H1 (cell line): Measurements from ENCODE around the gene HES2. TPM values are rescaled to one million over a fixed set of nuclear protein-coding genes. Genes with fewer than 3 reads are reported as not detected.
A peak's percentile ranks its signal among the peaks of the same experiment; 100 is the strongest.

Source experiments
- CTCF ChIA-PET: fragments of 300-600 bp; sonication (Branson Sonifier 250); formaldehyde crosslinking; loops from one replicate; lab custom pipeline; 2021; ENCODE audit not compliant: partially characterized antibody; lab: Charles Lee
- POLR2A ChIA-PET: fragments of 300-600 bp; sonication (Branson Sonifier 250); formaldehyde crosslinking; loops from one replicate; lab custom pipeline; 2021; ENCODE audit warnings: inconsistent platforms; ENCODE audit not compliant: partially characterized antibody; lab: Charles Lee
- DNase-seq, 2 experiments: peaks; one replicate each; pipeline versions ENCODE4 v3.0.0 to v3.0.0-alpha.2; 2010 to 2022; ENCODE audit warnings: low spot score in 2 of 2, low read depth in 1 of 2, mixed read lengths in 1 of 2
- FAIRE-seq: peaks from 2 replicates; lab custom pipeline; 2011; peaks lifted over from hg19 to GRCh38; lab: Jason Lieb, UNC
- H2AFZ ChIP-seq: 2 replicates; pipeline ENCODE4 v1.8.1; 2012; ENCODE audit warnings: low read length, inconsistent platforms
- H2AK5ac ChIP-seq: 2 replicates; pipeline ENCODE4 v1.6.1; 2013; ENCODE audit warnings: low read depth, low read length
- H2BK120ac ChIP-seq: replicated peaks from 2 replicates; pipeline ENCODE3; 2013; ENCODE audit warnings: low read depth, low read length, inconsistent platforms
- H2BK12ac ChIP-seq: 2 replicates; pipeline ENCODE4 v1.6.1; 2013; ENCODE audit warnings: low read depth, low read length
- H2BK15ac ChIP-seq: 2 replicates; pipeline ENCODE4 v1.6.1; 2013; ENCODE audit warnings: low read length
- H2BK20ac ChIP-seq: 2 replicates; pipeline ENCODE4 v1.6.1; 2013; ENCODE audit warnings: low read length
- H2BK5ac ChIP-seq: 2 replicates; pipeline ENCODE4 v1.6.1; 2013; ENCODE audit warnings: low read depth, low read length
- H3K14ac ChIP-seq: 2 replicates; pipeline ENCODE4 v1.6.1; 2013; ENCODE audit warnings: inconsistent platforms; ENCODE audit not compliant: insufficient read length
- H3K18ac ChIP-seq: 2 replicates; pipeline ENCODE4 v1.6.1; 2013; ENCODE audit warnings: low read length; ENCODE audit errors: extremely low read depth
- H3K23ac ChIP-seq: 2 replicates; pipeline ENCODE4 v1.6.1; 2013; ENCODE audit warnings: inconsistent platforms; ENCODE audit not compliant: insufficient read length
- H3K23me2 ChIP-seq: 2 replicates; pipeline ENCODE4 v1.6.1; 2013; ENCODE audit warnings: low read depth, low read length
- H3K27ac ChIP-seq: 2 replicates; pipeline ENCODE4 v1.6.1; 2011; ENCODE audit warnings: low read depth, low read length, inconsistent platforms
- H3K27me3 ChIP-seq, 4 experiments: replicated peaks in 1 of 4; 1 replicate in 1 of 4; 2 replicates in 3 of 4; pipeline versions ENCODE4 v1.6.1 to v1.8.1; 2011 to 2013; ENCODE audit warnings: low read length in 3 of 4, mild to moderate bottlenecking in 3 of 4, inconsistent platforms in 2 of 4, mixed read lengths in 2 of 4, moderate library complexity in 1 of 4; ENCODE audit not compliant: control insufficient read depth in 3 of 4, insufficient read depth in 3 of 4; ENCODE audit errors: extremely low read depth in 1 of 4
- H3K36me3 ChIP-seq, 4 experiments: 2 replicates each; pipeline versions ENCODE4 v1.6.1 to v1.8.1; 2011 to 2013; ENCODE audit warnings: mild to moderate bottlenecking in 4 of 4, low read length in 3 of 4, moderate library complexity in 2 of 4, control low read depth in 1 of 4, inconsistent platforms in 1 of 4; ENCODE audit not compliant: insufficient read depth in 4 of 4, control insufficient read depth in 2 of 4
- H3K4ac ChIP-seq: replicated peaks from 2 replicates; pipeline ENCODE3; 2013; ENCODE audit warnings: low read length, low read depth, mixed read lengths, inconsistent platforms; ENCODE audit not compliant: insufficient read length
- H3K4me1 ChIP-seq, 4 experiments: replicated peaks in 1 of 4; 1 replicate in 1 of 4; 2 replicates in 3 of 4; pipeline versions ENCODE4 v1.6.1 to v1.8.1; 2011 to 2013; ENCODE audit warnings: low read length in 3 of 4, inconsistent platforms in 2 of 4, mixed read lengths in 1 of 4; ENCODE audit not compliant: insufficient read depth in 4 of 4, control insufficient read depth in 3 of 4
- H3K4me2 ChIP-seq, 2 experiments: 2 replicates each; pipeline versions ENCODE4 v1.6.1 to v1.8.1; 2011 to 2013; ENCODE audit warnings: low read depth in 2 of 2, low read length in 2 of 2, control low read depth in 1 of 2, inconsistent platforms in 1 of 2, mild to moderate bottlenecking in 1 of 2; ENCODE audit not compliant: insufficient read depth in 1 of 2
- H3K4me3 ChIP-seq, 4 experiments: fragments of 200-600, 300-600 bp in 1 of 4; sonication (generic), shearing (Covaris generic), sonication (Bioruptor Twin) in 1 of 4; 2 replicates each; pipeline versions ENCODE4 v1.5.1 to v1.8.1; 2011 to 2016; ENCODE audit warnings: low read length in 4 of 4, low read depth in 3 of 4, control low read depth in 2 of 4, inconsistent platforms in 2 of 4, mild to moderate bottlenecking in 2 of 4, mixed read lengths in 1 of 4, moderate library complexity in 1 of 4; ENCODE audit not compliant: insufficient read depth in 2 of 4; ENCODE audit errors: extremely low read depth in 1 of 4
- H3K56ac ChIP-seq: replicated peaks from 2 replicates; pipeline ENCODE3; 2013; ENCODE audit warnings: low read depth, mild to moderate bottlenecking, mixed read lengths, low read length, inconsistent platforms; ENCODE audit not compliant: insufficient read length
- H3K79me1 ChIP-seq: 2 replicates; pipeline ENCODE4 v1.6.1; 2013; ENCODE audit warnings: low read depth, low read length, control low read depth
- H3K79me2 ChIP-seq, 2 experiments: 2 replicates each; pipeline versions ENCODE4 v1.6.1 to v1.8.1; 2012 to 2013; ENCODE audit warnings: low read length in 2 of 2, mild to moderate bottlenecking in 2 of 2, inconsistent platforms in 1 of 2; ENCODE audit not compliant: insufficient read depth in 2 of 2, control insufficient read depth in 1 of 2
- H3K9ac ChIP-seq, 4 experiments: replicated peaks in 1 of 4; 1 replicate in 1 of 4; 2 replicates in 3 of 4; pipeline versions ENCODE4 v1.6.1 to v1.8.1; 2011 to 2013; ENCODE audit warnings: low read depth in 3 of 4, low read length in 3 of 4, control low read depth in 2 of 4, mild to moderate bottlenecking in 2 of 4, moderate library complexity in 2 of 4, inconsistent platforms in 1 of 4; ENCODE audit errors: extremely low read depth in 1 of 4
- H3K9me3 ChIP-seq, 2 experiments: 2 replicates each; pipeline versions ENCODE4 v1.6.1 to v1.8.1; 2012 to 2013; ENCODE audit warnings: mild to moderate bottlenecking in 2 of 2, moderate library complexity in 2 of 2, control low read depth in 1 of 2, inconsistent platforms in 1 of 2, low read depth in 1 of 2, low read length in 1 of 2, mixed read lengths in 1 of 2; ENCODE audit not compliant: insufficient read depth in 2 of 2
- H4K20me1 ChIP-seq, 2 experiments: replicated peaks in 1 of 2; 2 replicates each; pipeline versions ENCODE3 to v1.8.1; 2011 to 2013; ENCODE audit warnings: inconsistent platforms in 2 of 2, low read length in 2 of 2, mild to moderate bottlenecking in 1 of 2; ENCODE audit not compliant: insufficient read depth in 2 of 2, control insufficient read depth in 1 of 2
- H4K5ac ChIP-seq: 2 replicates; pipeline ENCODE4 v1.6.1; 2013; ENCODE audit warnings: low read length, low read depth, mixed read lengths, inconsistent platforms; ENCODE audit not compliant: insufficient read length
- H4K8ac ChIP-seq: 2 replicates; pipeline ENCODE4 v1.8.0; 2013; ENCODE audit warnings: mild to moderate bottlenecking, moderate library complexity, low read length, inconsistent platforms; ENCODE audit not compliant: insufficient read depth; ENCODE audit errors: extremely low read depth
- H4K91ac ChIP-seq: replicated peaks from 2 replicates; pipeline ENCODE3; 2013; ENCODE audit warnings: low read length, mixed read lengths, inconsistent platforms; ENCODE audit not compliant: insufficient read length
- CTBP2 ChIP-seq: IDR thresholded peaks from 2 replicates; pipeline ENCODE4 v1.7.0; 2011; ENCODE audit warnings: borderline replicate concordance, mild to moderate bottlenecking, moderate library complexity, mixed read lengths, low read length; ENCODE audit not compliant: insufficient read depth, insufficient read length
- EZH2 ChIP-seq: fragments of 200-600 bp; sonication (generic); IDR thresholded peaks from 2 replicates; pipeline ENCODE4 v1.7.1; 2012; ENCODE audit warnings: low read depth, mild to moderate bottlenecking, moderate library complexity, low read length, inconsistent platforms; ENCODE audit not compliant: severe bottlenecking
- KDM4A ChIP-seq: IDR thresholded peaks from one replicate; pipeline ENCODE4 v1.7.1; 2012; ENCODE audit warnings: low read depth, mild to moderate bottlenecking, moderate library complexity, low read length, inconsistent platforms; ENCODE audit not compliant: severe bottlenecking
- POLR2A ChIP-seq, 2 experiments: IDR thresholded peaks; 1 replicate in 1 of 2; 2 replicates in 1 of 2; pipeline ENCODE4 v1.6.1; 2011; ENCODE audit warnings: low read depth in 2 of 2, low read length in 2 of 2, mild to moderate bottlenecking in 2 of 2; ENCODE audit errors: control extremely low read depth in 1 of 2
- SP4 ChIP-seq: IDR thresholded peaks from 2 replicates; pipeline ENCODE4 v1.6.1; 2012; ENCODE audit warnings: low read length, inconsistent platforms
- SUZ12 ChIP-seq: fragments of 200-600 bp; sonication (generic); IDR thresholded peaks from 2 replicates; pipeline ENCODE4 v1.6.1; 2012; ENCODE audit warnings: mild to moderate bottlenecking, inconsistent platforms, low read length, moderate library complexity, mixed read lengths
- TBP ChIP-seq: IDR thresholded peaks from 2 replicates; pipeline ENCODE4 v1.6.1; 2011; ENCODE audit warnings: low read depth, low read length, improper control_type of control experiment
- YY1 ChIP-seq: IDR thresholded peaks from 2 replicates; pipeline ENCODE4 v1.6.1; 2011; ENCODE audit warnings: low read depth, mild to moderate bottlenecking, low read length
- WGBS, 2 experiments: shearing (Covaris generic) in 1 of 2; methylation state at CpG; one replicate each; pipeline versions ENCODE4 v1.1.6 to v1.1.7; 2013 to 2015; ENCODE audit warnings: low lambda C conversion rate in 2 of 2, mixed read lengths in 2 of 2, inconsistent platforms in 1 of 2, low coverage in 1 of 2, missing lambda C conversion rate in 1 of 2; ENCODE audit not compliant: insufficient replicate concordance in 2 of 2, insufficient coverage in 1 of 2, insufficient read length in 1 of 2; ENCODE audit errors: extremely low coverage in 1 of 2, missing lambda C conversion rate in 1 of 2; 5-methylcytosine and 5-hydroxymethylcytosine counted together
- polyA plus RNA-seq, 7 experiments: library from polyadenylated mRNA; depleted of rRNA in 3 of 7; stranded (reverse) in 5 of 7; unstranded in 2 of 7; fragments of >200 nt in 5 of 7; fragments of 200-250 nt in 2 of 7; gene quantifications; 1 replicate in 5 of 7; 2 replicates in 1 of 7; 4 replicates in 1 of 7; pipeline versions ENCODE4 v1.2.1 to v1.2.3, GENCODE V29; 2011 to 2013; ENCODE audit warnings: missing spikeins in 2 of 7, mixed read lengths in 2 of 7
- total RNA-seq: library from RNA; stranded (reverse); fragmentation: NEBNext Ultra II Directional; extraction: Animal tissue kit (Norgen Biotek cat#: 25700); gene quantifications from 2 replicates; pipeline ENCODE4 v1.2.1, GENCODE V29; 2021

Gene HES2
- total and polyA plus RNA-seq, 2 of the 8 experiments (the other 6 are each of a cell fraction or from before 2014, with no cell fraction given), result 0.15 to 0.53 TPM

DNA sequence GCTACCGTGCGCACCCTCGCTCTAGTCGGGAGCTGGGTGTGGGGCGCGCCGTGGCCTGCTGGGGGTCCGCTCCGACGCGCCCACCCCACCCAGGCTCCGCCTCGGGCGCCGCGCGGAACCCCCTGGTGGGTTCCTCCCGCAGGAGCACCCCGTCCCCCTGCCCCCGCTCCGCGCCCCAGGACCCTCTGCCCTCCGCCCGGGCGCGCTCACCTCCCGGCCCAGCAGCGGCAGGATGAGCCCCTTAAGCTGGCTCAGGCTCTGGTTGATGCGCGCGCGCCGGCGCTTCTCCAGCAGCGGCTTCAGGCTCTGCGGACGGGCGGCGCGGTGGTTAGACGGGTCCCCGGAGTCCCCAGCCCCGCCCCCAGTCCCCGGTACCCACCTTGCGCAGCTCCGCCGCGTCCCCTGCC lies 319 bp downstream of the HES2 start:
- Histone ChIP-seq H3K36me3 (peaks cover 0 to 8% (median 0%) of the 10 kb centered on the region in 4 experiments; a peak in 1 of 8 replicates), H3K27ac (no peak overlapping the region), H3K79me1 (no peaks in the 10 kb centered on the region), H3K4me2 (peak overlapping the region; percentile 72 to 86), H3K27me3 (peaks cover 65 to 97% (median 90%) of the 10 kb centered on the region in 4 experiments), H2BK5ac (no peak overlapping the region), H3K56ac (no peak overlapping the region), H3K23ac (no peak overlapping the region), H2BK20ac (no peak overlapping the region), H3K18ac (no peak overlapping the region; the same call in none of the 2 replicates), H4K5ac (no peak overlapping the region), H3K4ac (no peak overlapping the region), H4K20me1 (peaks cover 0 to 9% of the 10 kb centered on the region in 2 experiments), H2BK15ac (no peak overlapping the region), H2AFZ (no peak overlapping the region), H3K9me3 (no peaks in the 10 kb centered on the region), H3K23me2 (peaks cover 13% of the 10 kb centered on the region; the same call in 1 of the 2 replicates), H3K4me1 (peaks cover 6 to 31% (median 14%) of the 10 kb centered on the region in 4 experiments), H3K79me2 (no peaks in the 10 kb centered on the region), H3K4me3 (peak overlapping the region; percentile 32 to 60 (median 38)), H4K91ac (no peak overlapping the region), H3K9ac (no peak overlapping the region), H4K8ac (no peak overlapping the region), H2BK12ac (0 out of 2 replicates have a peak overlapping the region, but pooled peaks have one; percentile 71), H2BK120ac (no peak overlapping the region), H2AK5ac (no peak overlapping the region), H3K14ac (no peak overlapping the region)
- peak in 1 of 2 experiments; percentile 82 for DNase-seq
- no peak for TF ChIP-seq CTBP2
- TF ChIP-seq POLR2A (IDR thresholded peaks at IDR 0.05; ENCODE audit: control extremely low read depth in 1 of 2, low read depth in 2 of 2, low read length in 2 of 2), result no peak
- peak; percentile 60 for TF ChIP-seq EZH2
- no peak for TF ChIP-seq SP4
- TF ChIP-seq YY1, result no peak
- TF ChIP-seq SUZ12, result peak; percentile 13; the same call in 1 of the 2 replicates
- TF ChIP-seq KDM4A, result peak; percentile 16
- no peak for TF ChIP-seq TBP
- CTCF ChIA-PET, result interaction anchor here (0.8 to 58.4 kb wide), 8 partner anchors 14 to 213 kb away, joined by 3 to 1769 read pairs (median 12); partner anchors contain the start of gene RNF207
- no peak for FAIRE-seq
- WGBS, 2 experiments, result 6% methylated on average over 6 of the region's 48 CpGs; no CpG with 5 or more reads in 1 of the 2 experiments
- POLR2A ChIA-PET, result interaction anchor here (1.5 to 2.5 kb wide), 4 partner anchors 26 to 164 kb away, joined by 4 to 8 read pairs (median 5); partner anchors contain the start of gene ACOT7
